Endodermal cell (in vitro differentiated cells): Measurements from ENCODE around the gene CCDC177. TPM values are rescaled to one million over a fixed set of nuclear protein-coding genes. Genes with fewer than 3 reads are reported as not detected.

Experiments
- DNase-seq: peaks from one replicate; pipeline ENCODE4 v3.0.0-alpha.2; 2017
- H3K27ac ChIP-seq: 2 replicates; pipeline ENCODE4 v1.5.1; 2013; ENCODE audit warnings: mild to moderate bottlenecking, low read depth, low read length, moderate library complexity
- H3K27me3 ChIP-seq: 2 replicates; pipeline ENCODE4 v1.6.1; 2013; ENCODE audit warnings: mild to moderate bottlenecking, low read length, moderate library complexity; ENCODE audit not compliant: insufficient read depth, control insufficient read depth, poor library complexity, severe bottlenecking
- H3K36me3 ChIP-seq: 2 replicates; pipeline ENCODE4 v1.7.0; 2013; ENCODE audit warnings: mild to moderate bottlenecking, low read length, moderate library complexity; ENCODE audit not compliant: control insufficient read depth, insufficient read depth
- H3K4me1 ChIP-seq: one replicate; pipeline ENCODE4 v1.7.0; 2013; ENCODE audit warnings: low read length; ENCODE audit not compliant: control insufficient read depth, insufficient read depth
- H3K4me3 ChIP-seq: 2 replicates; pipeline ENCODE4 v1.5.1; 2013; ENCODE audit warnings: mild to moderate bottlenecking, low read length, moderate library complexity
- H3K9ac ChIP-seq: 2 replicates; pipeline ENCODE4 v1.6.1; 2013; ENCODE audit warnings: mild to moderate bottlenecking, low read length, moderate library complexity; ENCODE audit not compliant: poor library complexity, severe bottlenecking; ENCODE audit errors: extremely low read depth
- H3K9me3 ChIP-seq: 2 replicates; pipeline ENCODE4 v1.6.1; 2013; ENCODE audit warnings: mild to moderate bottlenecking, low read length, moderate library complexity; ENCODE audit not compliant: control insufficient read depth
- H3K27ac Mint-ChIP-seq: 2 replicates; pipeline ENCODE4 v1.8.0; 2020; ENCODE audit warnings: mixed read lengths
- H3K27me3 Mint-ChIP-seq: 2 replicates; pipeline ENCODE4 v1.8.0; 2021; ENCODE audit warnings: mild to moderate bottlenecking, mixed read lengths; ENCODE audit not compliant: insufficient read depth
- H3K36me3 Mint-ChIP-seq: 2 replicates; pipeline ENCODE4 v1.8.0; 2020; ENCODE audit warnings: low read depth, mixed read lengths
- H3K4me1 Mint-ChIP-seq: 2 replicates; pipeline ENCODE4 v1.8.0; 2020; ENCODE audit warnings: mixed read lengths
- H3K4me3 Mint-ChIP-seq: 2 replicates; pipeline ENCODE4 v1.8.0; 2020; ENCODE audit warnings: mild to moderate bottlenecking, moderate library complexity, mixed read lengths
- H3K9me3 Mint-ChIP-seq: 2 replicates; pipeline ENCODE4 v1.8.0; 2020; ENCODE audit warnings: mild to moderate bottlenecking, mixed read lengths
- WGBS, 2 experiments: methylation state at CpG; one replicate each; pipeline versions ENCODE4 v1.1.5 to v1.1.7; 2013; ENCODE audit warnings: missing lambda C conversion rate in 2 of 2, mixed read lengths in 1 of 2; ENCODE audit not compliant: insufficient coverage in 1 of 2, insufficient read length in 1 of 2; 5-methylcytosine and 5-hydroxymethylcytosine counted together
- total RNA-seq, 2 donors: library from RNA; stranded (reverse); fragmentation: NEBNext Ultra II Directional in 1 of 2; extraction: Animal tissue kit (Norgen Biotek cat#: 25700) in 1 of 2; gene quantifications; 2 replicates in 1 of 2; 3 replicates in 1 of 2; pipeline ENCODE4 v1.2.1, GENCODE V29; 2021
- TF ChIP-seq, protein P1 (sequence below): fragments of 200-600 bp; sonication (generic); conservative IDR thresholded peaks from 2 replicates; pipeline ENCODE4 v1.5.0; 2021; ENCODE audit warnings: antibody characterized with exemption, mild to moderate bottlenecking

CCDC177 gene
- total RNA-seq, 2 donors from 2014 or later, result 4.0 to 5.8 TPM

DNA sequence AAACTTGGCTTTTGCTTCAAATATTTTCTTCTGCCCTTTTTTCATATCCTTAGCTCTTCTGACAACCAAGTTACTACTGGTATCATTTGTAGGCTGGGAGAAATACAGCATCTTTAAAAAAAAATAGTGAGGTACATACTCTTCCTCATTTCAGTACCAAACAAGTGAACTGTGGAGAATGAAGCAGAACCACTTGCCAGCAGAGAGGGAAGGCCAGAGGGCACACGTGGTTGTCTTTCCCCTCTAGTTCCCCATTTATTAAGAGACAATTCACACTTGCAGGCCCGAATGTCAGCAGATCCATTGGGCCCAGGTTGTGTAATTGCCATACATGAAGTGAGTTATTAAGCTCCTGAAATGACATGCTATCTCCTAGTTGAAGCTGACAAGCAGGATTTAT is 39.9 kb upstream of the CCDC177 start:
- Histone ChIP-seq H3K27me3 (no peaks in the 10 kb centered on the region), H3K4me1 (peaks cover 12% of the 10 kb centered on the region), H3K9ac (no peak overlapping the region), H3K36me3 (no peaks in the 10 kb centered on the region), H3K9me3 (no peaks in the 10 kb centered on the region), H3K4me3 (no peak overlapping the region), H3K27ac (no peak overlapping the region)
- Mint-ChIP-seq H3K4me1 (peaks cover 34% of the 10 kb centered on the region), H3K36me3 (no peaks in the 10 kb centered on the region), H3K4me3 (no peak overlapping the region), H3K27me3 (no peaks in the 10 kb centered on the region), H3K27ac (no peak overlapping the region), H3K9me3 (no peaks in the 10 kb centered on the region)
- no peak for DNase-seq
- TF ChIP-seq, protein P1, sequence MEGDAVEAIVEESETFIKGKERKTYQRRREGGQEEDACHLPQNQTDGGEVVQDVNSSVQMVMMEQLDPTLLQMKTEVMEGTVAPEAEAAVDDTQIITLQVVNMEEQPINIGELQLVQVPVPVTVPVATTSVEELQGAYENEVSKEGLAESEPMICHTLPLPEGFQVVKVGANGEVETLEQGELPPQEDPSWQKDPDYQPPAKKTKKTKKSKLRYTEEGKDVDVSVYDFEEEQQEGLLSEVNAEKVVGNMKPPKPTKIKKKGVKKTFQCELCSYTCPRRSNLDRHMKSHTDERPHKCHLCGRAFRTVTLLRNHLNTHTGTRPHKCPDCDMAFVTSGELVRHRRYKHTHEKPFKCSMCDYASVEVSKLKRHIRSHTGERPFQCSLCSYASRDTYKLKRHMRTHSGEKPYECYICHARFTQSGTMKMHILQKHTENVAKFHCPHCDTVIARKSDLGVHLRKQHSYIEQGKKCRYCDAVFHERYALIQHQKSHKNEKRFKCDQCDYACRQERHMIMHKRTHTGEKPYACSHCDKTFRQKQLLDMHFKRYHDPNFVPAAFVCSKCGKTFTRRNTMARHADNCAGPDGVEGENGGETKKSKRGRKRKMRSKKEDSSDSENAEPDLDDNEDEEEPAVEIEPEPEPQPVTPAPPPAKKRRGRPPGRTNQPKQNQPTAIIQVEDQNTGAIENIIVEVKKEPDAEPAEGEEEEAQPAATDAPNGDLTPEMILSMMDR, result no peak
- WGBS, 2 experiments, result 81 to 84% methylated on average over 2 of the region's 2 CpGs

DNA sequence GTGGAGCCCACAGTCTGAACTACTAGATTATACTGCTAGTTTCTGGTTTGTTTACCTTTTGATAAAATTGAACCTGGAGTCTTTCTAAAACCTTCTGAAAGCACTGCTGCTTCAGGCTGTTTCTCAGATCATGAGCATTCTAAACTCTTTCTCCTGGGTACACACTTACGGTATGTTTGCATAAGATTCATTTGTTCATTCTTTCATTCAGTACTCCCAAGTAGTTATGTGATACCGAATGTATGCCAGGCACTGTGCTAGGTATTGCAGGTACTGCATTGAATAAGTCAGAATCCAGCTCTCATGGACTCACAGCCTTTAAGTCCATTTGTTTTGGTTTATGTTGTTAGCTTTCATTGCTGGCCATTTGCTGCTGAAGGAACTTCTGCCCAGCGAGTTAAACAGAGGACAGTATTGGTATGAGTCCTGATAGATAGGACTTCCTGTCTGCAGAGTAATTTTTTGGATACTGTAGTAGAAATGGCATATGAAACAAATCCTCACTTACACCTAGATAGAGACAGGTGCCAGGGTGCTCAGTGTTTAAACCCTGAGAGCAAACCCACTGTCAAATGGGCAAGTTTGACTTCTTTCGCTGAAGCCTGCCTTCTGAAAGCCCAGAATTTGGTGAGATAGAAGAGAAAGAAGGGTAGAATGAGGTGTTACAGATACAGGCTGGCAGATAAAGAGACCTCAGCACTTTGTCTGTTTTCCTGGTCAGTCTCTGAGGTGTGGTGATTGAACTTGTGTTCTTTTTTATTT is 38.8 kb upstream of the CCDC177 start:
- no peak overlapping the region for H3K27ac ChIP-seq
- H3K4me3 ChIP-seq, result peak overlapping the region; percentile 95
- DNase-seq, result no peak
- no peaks in the 10 kb centered on the region for H3K36me3 ChIP-seq
- WGBS, 2 experiments, result 87 to 88% methylated on average over 3 to 4 of the region's 4 CpGs
- Mint-ChIP-seq H3K4me1 (peaks cover 36% of the 10 kb centered on the region), H3K36me3 (no peaks in the 10 kb centered on the region), H3K4me3 (peak overlapping the region; percentile 64), H3K27ac (no peak overlapping the region), H3K27me3 (no peaks in the 10 kb centered on the region), H3K9me3 (no peaks in the 10 kb centered on the region)
- no peak overlapping the region for H3K9ac ChIP-seq
- H3K9me3 ChIP-seq, result no peaks in the 10 kb centered on the region
- TF ChIP-seq, protein P1, result no peak
- H3K27me3 ChIP-seq, result no peaks in the 10 kb centered on the region
- H3K4me1 ChIP-seq, result peaks cover 12% of the 10 kb centered on the region

DNA sequence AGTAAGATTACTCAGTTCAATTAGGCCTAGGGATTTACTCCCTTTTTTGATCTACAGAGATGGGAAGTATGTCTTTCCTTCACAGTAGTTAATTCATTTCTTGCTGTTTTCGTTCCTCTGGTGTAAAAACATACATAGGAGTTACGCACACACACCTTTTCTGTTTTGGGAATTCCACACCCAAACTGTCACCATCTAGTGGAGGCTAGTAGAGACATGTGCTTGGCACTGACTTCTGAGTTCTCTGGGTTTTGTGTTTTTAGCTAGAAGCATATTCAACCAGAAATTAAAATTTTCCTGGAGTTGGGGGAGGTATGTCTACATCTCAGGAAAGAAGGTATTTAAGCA is 38.1 kb upstream of the CCDC177 start:
- no peaks in the 10 kb centered on the region for H3K9me3 ChIP-seq
- Mint-ChIP-seq H3K4me1 (peaks cover 36% of the 10 kb centered on the region), H3K9me3 (no peaks in the 10 kb centered on the region), H3K36me3 (no peaks in the 10 kb centered on the region), H3K27ac (peak overlapping the region; percentile 12), H3K27me3 (no peaks in the 10 kb centered on the region), H3K4me3 (peak overlapping the region; percentile 64)
- no peaks in the 10 kb centered on the region for H3K36me3 ChIP-seq
- H3K27ac ChIP-seq, result no peak overlapping the region
- peak overlapping the region; percentile 95 for H3K4me3 ChIP-seq
- peaks cover 12% of the 10 kb centered on the region for H3K4me1 ChIP-seq
- TF ChIP-seq, protein P1, result peak; percentile 50
- DNase-seq, result no peak
- 40 to 60% methylated on average over 2 of the region's 2 CpGs for WGBS, 2 experiments
- peak overlapping the region; percentile 74 for H3K9ac ChIP-seq
- H3K27me3 ChIP-seq, result no peaks in the 10 kb centered on the region
